Liver (tissue), 9 donors: ENCODE measurements around the gene ACVR2B. TPM values are rescaled to one million over a fixed set of nuclear protein-coding genes. Genes with fewer than 3 reads are reported as not detected.

Experiments
- DNase-seq: peaks from one replicate; pipeline ENCODE4 v3.0.0-alpha.2; 2017; ENCODE audit warnings: low spot score
- H3K27ac ChIP-seq, 2 donors: one replicate each; pipeline ENCODE4 v1.7.0; 2013; ENCODE audit warnings: inconsistent platforms in 2 of 2, low read length in 2 of 2, control low read depth in 1 of 2, low read depth in 1 of 2, mild to moderate bottlenecking in 1 of 2
- H3K27me3 ChIP-seq, 4 donors: one replicate each; pipeline versions ENCODE4 v1.6.1 to v1.7.0; 2013; ENCODE audit warnings: low read length in 3 of 4, inconsistent platforms in 1 of 4, mild to moderate bottlenecking in 1 of 4, moderate library complexity in 1 of 4; ENCODE audit not compliant: control insufficient read depth in 4 of 4, insufficient read depth in 4 of 4
- H3K36me3 ChIP-seq, 4 donors: one replicate each; pipeline versions ENCODE4 v1.6.1 to v1.7.0; 2013; ENCODE audit warnings: low read length in 3 of 4, mild to moderate bottlenecking in 3 of 4, low read depth in 1 of 4, moderate library complexity in 1 of 4; ENCODE audit not compliant: control insufficient read depth in 4 of 4, insufficient read depth in 3 of 4
- H3K4me1 ChIP-seq, 4 donors: one replicate each; pipeline versions ENCODE4 v1.6.1 to v1.7.0; 2013; ENCODE audit warnings: low read length in 3 of 4, mild to moderate bottlenecking in 3 of 4, moderate library complexity in 1 of 4; ENCODE audit not compliant: control insufficient read depth in 4 of 4, insufficient read depth in 4 of 4
- H3K4me3 ChIP-seq, 3 donors: one replicate each; pipeline versions ENCODE4 v1.6.1 to v1.7.0; 2013; ENCODE audit warnings: low read length in 3 of 3, control low read depth in 1 of 3, low read depth in 1 of 3, mild to moderate bottlenecking in 1 of 3
- H3K9ac ChIP-seq, 2 donors: one replicate each; pipeline ENCODE4 v1.7.0; 2013; ENCODE audit warnings: low read length in 2 of 2, mild to moderate bottlenecking in 2 of 2, moderate library complexity in 2 of 2, control low read depth in 1 of 2, low read depth in 1 of 2
- H3K9me3 ChIP-seq, 4 donors: one replicate each; pipeline versions ENCODE4 v1.6.1 to v1.7.0; 2013; ENCODE audit warnings: low read length in 3 of 4; ENCODE audit not compliant: control insufficient read depth in 4 of 4
- EGR1 ChIP-seq, 2 donors: IDR thresholded peaks; 2 replicates each; pipeline ENCODE4 v1.6.1; 2016 to 2018; ENCODE audit warnings: antibody characterized with exemption in 2 of 2, low read depth in 2 of 2
- FOXA1 ChIP-seq: IDR thresholded peaks from 2 replicates; pipeline ENCODE4 v1.6.1; 2016; ENCODE audit warnings: antibody characterized with exemption
- FOXA2 ChIP-seq: IDR thresholded peaks from 2 replicates; pipeline ENCODE4 v1.6.1; 2016; ENCODE audit warnings: antibody characterized with exemption
- GABPA ChIP-seq, 2 donors: IDR thresholded peaks in 1 of 2; conservative IDR thresholded peaks in 1 of 2; 2 replicates each; pipeline ENCODE4 v1.6.1; 2016; ENCODE audit warnings: antibody characterized with exemption in 2 of 2, mild to moderate bottlenecking in 1 of 2, moderate library complexity in 1 of 2
- HNF4A ChIP-seq, 2 donors: conservative IDR thresholded peaks; 2 replicates each; pipeline ENCODE4 v1.6.1; 2016; ENCODE audit warnings: antibody characterized with exemption in 2 of 2, mild to moderate bottlenecking in 2 of 2
- HNF4G ChIP-seq: IDR thresholded peaks from 2 replicates; pipeline ENCODE4 v1.6.1; 2016; ENCODE audit warnings: antibody characterized with exemption
- JUND ChIP-seq, 2 donors: IDR thresholded peaks; 2 replicates each; pipeline ENCODE4 v1.6.1; 2016; ENCODE audit warnings: antibody characterized with exemption in 2 of 2
- NR2F2 ChIP-seq: IDR thresholded peaks from 2 replicates; pipeline ENCODE4 v1.6.1; 2016; ENCODE audit warnings: antibody characterized with exemption
- RAD21 ChIP-seq, 2 donors: IDR thresholded peaks; 2 replicates each; pipeline ENCODE4 v1.6.1; 2016; ENCODE audit warnings: antibody characterized with exemption in 2 of 2, mild to moderate bottlenecking in 2 of 2
- REST ChIP-seq: IDR thresholded peaks from 2 replicates; pipeline ENCODE4 v1.6.1; 2016; ENCODE audit warnings: antibody characterized with exemption, mild to moderate bottlenecking
- RXRA ChIP-seq, 2 donors: IDR thresholded peaks; 2 replicates each; pipeline ENCODE4 v1.6.1; 2017 to 2018; ENCODE audit warnings: antibody characterized with exemption in 2 of 2, mild to moderate bottlenecking in 1 of 2
- SP1 ChIP-seq: IDR thresholded peaks from 2 replicates; pipeline ENCODE4 v1.6.1; 2018; ENCODE audit warnings: antibody characterized with exemption, mild to moderate bottlenecking
- TAF1 ChIP-seq: conservative IDR thresholded peaks from 2 replicates; pipeline ENCODE4 v1.6.1; 2016; ENCODE audit warnings: antibody characterized with exemption, mild to moderate bottlenecking
- YY1 ChIP-seq: IDR thresholded peaks from 2 replicates; pipeline ENCODE4 v1.6.1; 2016; ENCODE audit warnings: antibody characterized with exemption, mild to moderate bottlenecking
- WGBS: extraction: QIAGEN DNeasy Blood & Tissue Kit; methylation state at CpG from one replicate; pipeline ENCODE4 v1.1.7; 2013; 5-methylcytosine and 5-hydroxymethylcytosine counted together
- polyA plus RNA-seq, 2 donors: library from polyadenylated mRNA; stranded (reverse) in 1 of 2; unstranded in 1 of 2; fragments of 200-250 nt in 1 of 2; fragments of >200 nt in 1 of 2; fragmentation: Nextera tagmentation in 1 of 2; extraction: Ambion mirVana in 1 of 2; gene quantifications; one replicate each; pipeline versions ENCODE4 v1.2.1 to v1.2.3, GENCODE V29; 2013 to 2015
- total RNA-seq, 2 donors: library from RNA; depleted of rRNA; stranded (reverse); fragments of >200 nt; gene quantifications; one replicate each; pipeline ENCODE4 v1.2.3, GENCODE V29; 2014
- TF ChIP-seq, protein P1 (sequence below): IDR thresholded peaks from 2 replicates; pipeline ENCODE4 v1.6.1; 2016; ENCODE audit warnings: antibody characterized with exemption
- TF ChIP-seq, protein P2 (sequence below): IDR thresholded peaks from 2 replicates; pipeline ENCODE4 v1.6.1; 2016; ENCODE audit warnings: antibody characterized with exemption
- TF ChIP-seq, protein P3 (sequence below): fragments of 150-350 bp; IDR thresholded peaks from 2 replicates; pipeline ENCODE4 v1.5.1; 2017; ENCODE audit warnings: improper control_type of control experiment, low read depth, low read length; ENCODE audit not compliant: missing input control
- TF ChIP-seq, protein P4 (sequence below): IDR thresholded peaks from 2 replicates; pipeline ENCODE4 v1.6.1; 2016; ENCODE audit warnings: antibody characterized with exemption
- donor health status: healthy.
- donor health status: healthy.
- donor health status: healthy.
- donor health status: healthy.
- donor health status: healthy.

Gene ACVR2B
- total and polyA plus RNA-seq, 4 donors = 1.2 to 7.4 (median 4.7) TPM

GRCh38 chr3:38482951-38483350, 29.3 kb downstream of the ACVR2B start:
- no peak for TF ChIP-seq NR2F2
- no peak for TF ChIP-seq HNF4A (conservative IDR thresholded peaks at IDR 0.05)
- no peak for TF ChIP-seq TAF1
- TF ChIP-seq REST = no peak
- no peak for TF ChIP-seq GABPA (IDR thresholded peaks at IDR 0.05 in 1 of 2, conservative IDR thresholded peaks at IDR 0.05 in 1 of 2)
- no peak for TF ChIP-seq YY1
- TF ChIP-seq EGR1 (IDR thresholded peaks at IDR 0.05; ENCODE audit: low read depth in 2 of 2) = no peak
- TF ChIP-seq HNF4G = no peak
- no peak for TF ChIP-seq SP1
- TF ChIP-seq, protein P1, sequence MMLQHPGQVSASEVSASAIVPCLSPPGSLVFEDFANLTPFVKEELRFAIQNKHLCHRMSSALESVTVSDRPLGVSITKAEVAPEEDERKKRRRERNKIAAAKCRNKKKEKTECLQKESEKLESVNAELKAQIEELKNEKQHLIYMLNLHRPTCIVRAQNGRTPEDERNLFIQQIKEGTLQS = no peak
- TF ChIP-seq, protein P2, sequence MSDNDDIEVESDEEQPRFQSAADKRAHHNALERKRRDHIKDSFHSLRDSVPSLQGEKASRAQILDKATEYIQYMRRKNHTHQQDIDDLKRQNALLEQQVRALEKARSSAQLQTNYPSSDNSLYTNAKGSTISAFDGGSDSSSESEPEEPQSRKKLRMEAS = no peak
- TF ChIP-seq, protein P3, sequence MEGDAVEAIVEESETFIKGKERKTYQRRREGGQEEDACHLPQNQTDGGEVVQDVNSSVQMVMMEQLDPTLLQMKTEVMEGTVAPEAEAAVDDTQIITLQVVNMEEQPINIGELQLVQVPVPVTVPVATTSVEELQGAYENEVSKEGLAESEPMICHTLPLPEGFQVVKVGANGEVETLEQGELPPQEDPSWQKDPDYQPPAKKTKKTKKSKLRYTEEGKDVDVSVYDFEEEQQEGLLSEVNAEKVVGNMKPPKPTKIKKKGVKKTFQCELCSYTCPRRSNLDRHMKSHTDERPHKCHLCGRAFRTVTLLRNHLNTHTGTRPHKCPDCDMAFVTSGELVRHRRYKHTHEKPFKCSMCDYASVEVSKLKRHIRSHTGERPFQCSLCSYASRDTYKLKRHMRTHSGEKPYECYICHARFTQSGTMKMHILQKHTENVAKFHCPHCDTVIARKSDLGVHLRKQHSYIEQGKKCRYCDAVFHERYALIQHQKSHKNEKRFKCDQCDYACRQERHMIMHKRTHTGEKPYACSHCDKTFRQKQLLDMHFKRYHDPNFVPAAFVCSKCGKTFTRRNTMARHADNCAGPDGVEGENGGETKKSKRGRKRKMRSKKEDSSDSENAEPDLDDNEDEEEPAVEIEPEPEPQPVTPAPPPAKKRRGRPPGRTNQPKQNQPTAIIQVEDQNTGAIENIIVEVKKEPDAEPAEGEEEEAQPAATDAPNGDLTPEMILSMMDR = no peak
- no peak for TF ChIP-seq RXRA (IDR thresholded peaks at IDR 0.05)
- TF ChIP-seq FOXA2 = no peak
- no peak for TF ChIP-seq FOXA1
- TF ChIP-seq, protein P4, sequence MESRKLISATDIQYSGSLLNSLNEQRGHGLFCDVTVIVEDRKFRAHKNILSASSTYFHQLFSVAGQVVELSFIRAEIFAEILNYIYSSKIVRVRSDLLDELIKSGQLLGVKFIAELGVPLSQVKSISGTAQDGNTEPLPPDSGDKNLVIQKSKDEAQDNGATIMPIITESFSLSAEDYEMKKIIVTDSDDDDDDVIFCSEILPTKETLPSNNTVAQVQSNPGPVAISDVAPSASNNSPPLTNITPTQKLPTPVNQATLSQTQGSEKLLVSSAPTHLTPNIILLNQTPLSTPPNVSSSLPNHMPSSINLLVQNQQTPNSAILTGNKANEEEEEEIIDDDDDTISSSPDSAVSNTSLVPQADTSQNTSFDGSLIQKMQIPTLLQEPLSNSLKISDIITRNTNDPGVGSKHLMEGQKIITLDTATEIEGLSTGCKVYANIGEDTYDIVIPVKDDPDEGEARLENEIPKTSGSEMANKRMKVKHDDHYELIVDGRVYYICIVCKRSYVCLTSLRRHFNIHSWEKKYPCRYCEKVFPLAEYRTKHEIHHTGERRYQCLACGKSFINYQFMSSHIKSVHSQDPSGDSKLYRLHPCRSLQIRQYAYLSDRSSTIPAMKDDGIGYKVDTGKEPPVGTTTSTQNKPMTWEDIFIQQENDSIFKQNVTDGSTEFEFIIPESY = no peak
- TF ChIP-seq JUND (IDR thresholded peaks at IDR 0.05) = no peak
- no peak for TF ChIP-seq RAD21 (IDR thresholded peaks at IDR 0.05)
- no peak overlapping the region for H3K4me3 ChIP-seq
- H3K27ac ChIP-seq = no peak overlapping the region
- no peaks in the 10 kb centered on the region for H3K27me3 ChIP-seq
- H3K9ac ChIP-seq = no peak overlapping the region
- 84% methylated on average over 10 of the region's 10 CpGs for WGBS
- H3K9me3 ChIP-seq = no peaks in the 10 kb centered on the region
- DNase-seq = no peak
- H3K36me3 ChIP-seq = peaks cover 2 to 59% (median 32%) of the 10 kb centered on the region in 4 donors
- H3K4me1 ChIP-seq = no peaks in the 10 kb centered on the region
